Esophagus squamous epithelium (tissue), 5 donors: Measurements from ENCODE around the gene GNPDA1. TPM values are rescaled to one million over a fixed set of nuclear protein-coding genes. Genes with fewer than 3 reads are reported as not detected.

Source experiments
- DNase-seq: peaks from one replicate; lab custom pipeline; 2025; lab: John Stamatoyannopoulos, UW
- H3K27ac ChIP-seq, 4 donors: fragments of 200-600 bp; sonication (generic); one replicate each; pipeline ENCODE4 v1.5.1; 2016 to 2019; ENCODE audit warnings: mild to moderate bottlenecking in 1 of 4
- H3K27me3 ChIP-seq, 4 donors: fragments of 200-600 bp; sonication (generic); 1 replicate in 3 of 4; 2 replicates in 1 of 4; pipeline versions ENCODE4 v1.5.1 to v1.6.0; 2017 to 2021; ENCODE audit warnings: antibody characterized with exemption in 1 of 4
- H3K36me3 ChIP-seq, 3 donors: fragments of 200-600 bp; sonication (generic); one replicate each; pipeline ENCODE4 v1.5.1; 2016 to 2019
- H3K4me1 ChIP-seq, 3 donors: fragments of 200-600 bp; sonication (generic); one replicate each; pipeline ENCODE4 v1.5.1; 2017 to 2019
- H3K4me3 ChIP-seq, 4 donors: fragments of 200-600 bp; sonication (generic); 1 replicate in 3 of 4; 2 replicates in 1 of 4; pipeline ENCODE4 v1.5.1; 2016 to 2019; ENCODE audit warnings: mild to moderate bottlenecking in 2 of 4, moderate library complexity in 1 of 4
- H3K9me3 ChIP-seq, 3 donors: fragments of 200-600 bp; sonication (generic); one replicate each; pipeline ENCODE4 v1.5.1; 2016 to 2019
- POLR2A ChIP-seq, 4 donors: fragments of 450-650 bp; IDR thresholded peaks; one replicate each; pipeline ENCODE4 v1.6.1; 2017; ENCODE audit warnings: antibody characterized with exemption in 4 of 4, mild to moderate bottlenecking in 4 of 4, moderate library complexity in 3 of 4
- WGBS, 2 donors: methylation state at CpG; one replicate each; pipeline ENCODE4 v1.1.5; 2018; 5-methylcytosine and 5-hydroxymethylcytosine counted together
- intact Hi-C: fragments of 100-400 bp; cut with DNase I; formaldehyde crosslinking; loops from one replicate; pipeline ENCODE4 v1.15.0; 2022
- total RNA-seq, 4 donors: library from RNA; depleted of rRNA; stranded (reverse); fragments of >200 nt; gene quantifications; one replicate each; pipeline ENCODE4 v1.1.0, GENCODE V29; 2016
- TF ChIP-seq, protein P1 (sequence below), 6 experiments: fragments of 450-650 bp in 4 of 6; fragments of 200-600 bp in 2 of 6; sonication (generic) in 2 of 6; IDR thresholded peaks; one replicate each; pipeline ENCODE4 v1.5.1; 2016 to 2019; ENCODE audit warnings: antibody characterized with exemption in 6 of 6, mild to moderate bottlenecking in 4 of 6, moderate library complexity in 4 of 6
- donor health status: DM: yes; HTN: yes; CAD: no.

GNPDA1 gene
- total RNA-seq, 4 donors from 2014 or later = 12.3 to 42.6 (median 21.1) TPM

DNA sequence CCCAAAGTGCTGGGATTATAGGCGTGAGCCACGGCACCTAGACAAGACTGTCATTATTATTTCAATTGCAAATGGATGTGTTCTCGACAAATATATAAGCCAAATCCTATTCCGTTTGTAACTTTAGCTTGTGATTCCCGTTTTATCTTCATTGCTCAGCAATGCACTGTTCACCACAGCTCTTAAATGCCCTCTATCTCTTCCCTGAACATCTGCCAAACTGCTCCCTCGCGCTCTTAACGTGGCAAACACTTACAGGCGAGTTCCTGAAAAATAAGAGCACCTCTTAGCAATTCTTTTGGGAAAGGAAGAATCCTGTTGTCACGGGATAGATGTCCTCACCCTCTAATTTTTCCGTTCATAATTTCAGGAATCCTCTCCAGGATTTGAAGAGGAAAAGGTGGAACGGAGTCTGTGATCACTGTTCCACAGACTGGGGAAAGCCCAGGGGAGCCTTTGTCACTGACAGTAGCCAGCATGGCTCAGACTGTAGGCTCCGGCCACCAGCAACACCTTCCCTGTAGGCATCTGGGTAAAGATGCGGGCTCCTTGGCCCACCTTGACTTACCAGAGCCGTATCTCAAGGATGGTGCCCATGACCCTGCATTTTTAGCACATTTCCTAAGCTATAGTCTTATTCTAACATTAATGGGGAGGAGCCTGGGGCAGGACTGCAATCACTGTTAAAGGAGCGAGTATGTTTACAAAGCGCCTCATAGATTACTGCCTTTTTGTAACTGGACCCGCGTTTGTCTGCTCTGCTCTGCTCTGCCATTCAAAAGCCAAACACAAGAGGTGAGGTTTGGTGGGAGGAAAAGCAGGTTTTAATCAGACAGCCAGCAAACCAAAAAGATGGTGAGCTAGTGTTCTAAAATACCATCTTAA, 20.2 kb upstream of the GNPDA1 start:
- H3K27ac ChIP-seq = no peak overlapping the region
- H3K4me3 ChIP-seq = no peak overlapping the region
- no peak for TF ChIP-seq POLR2A (IDR thresholded peaks at IDR 0.05)
- TF ChIP-seq, protein P1, sequence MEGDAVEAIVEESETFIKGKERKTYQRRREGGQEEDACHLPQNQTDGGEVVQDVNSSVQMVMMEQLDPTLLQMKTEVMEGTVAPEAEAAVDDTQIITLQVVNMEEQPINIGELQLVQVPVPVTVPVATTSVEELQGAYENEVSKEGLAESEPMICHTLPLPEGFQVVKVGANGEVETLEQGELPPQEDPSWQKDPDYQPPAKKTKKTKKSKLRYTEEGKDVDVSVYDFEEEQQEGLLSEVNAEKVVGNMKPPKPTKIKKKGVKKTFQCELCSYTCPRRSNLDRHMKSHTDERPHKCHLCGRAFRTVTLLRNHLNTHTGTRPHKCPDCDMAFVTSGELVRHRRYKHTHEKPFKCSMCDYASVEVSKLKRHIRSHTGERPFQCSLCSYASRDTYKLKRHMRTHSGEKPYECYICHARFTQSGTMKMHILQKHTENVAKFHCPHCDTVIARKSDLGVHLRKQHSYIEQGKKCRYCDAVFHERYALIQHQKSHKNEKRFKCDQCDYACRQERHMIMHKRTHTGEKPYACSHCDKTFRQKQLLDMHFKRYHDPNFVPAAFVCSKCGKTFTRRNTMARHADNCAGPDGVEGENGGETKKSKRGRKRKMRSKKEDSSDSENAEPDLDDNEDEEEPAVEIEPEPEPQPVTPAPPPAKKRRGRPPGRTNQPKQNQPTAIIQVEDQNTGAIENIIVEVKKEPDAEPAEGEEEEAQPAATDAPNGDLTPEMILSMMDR (IDR thresholded peaks at IDR 0.05) = no peak
- no peaks in the 10 kb centered on the region for H3K36me3 ChIP-seq
- no peaks in the 10 kb centered on the region for H3K27me3 ChIP-seq
- no peaks in the 10 kb centered on the region for H3K9me3 ChIP-seq
- no peak for DNase-seq
- intact Hi-C loops = no loop called here
- no peaks in the 10 kb centered on the region for H3K4me1 ChIP-seq
- 71 to 81% methylated on average over 19 of the region's 19 CpGs for WGBS, 2 donors

DNA sequence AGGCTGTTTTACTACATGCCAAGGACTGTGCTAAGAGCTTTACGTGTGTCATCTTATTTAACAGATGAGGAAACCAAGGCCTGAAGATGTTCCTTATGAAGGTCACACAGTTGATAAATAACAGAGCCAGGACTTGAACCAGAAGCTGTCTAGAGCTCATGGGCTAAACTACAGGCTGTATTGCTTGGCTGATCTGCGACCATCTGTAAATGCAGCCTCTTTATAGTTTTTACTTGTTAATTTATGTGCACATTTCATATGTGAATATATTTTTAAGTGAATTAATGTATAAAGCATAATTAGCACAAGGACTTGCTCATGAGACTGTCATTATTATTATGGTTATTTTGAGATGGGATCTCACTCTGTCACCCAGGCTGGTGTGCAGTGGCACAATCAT, 19.3 kb upstream of the GNPDA1 start:
- Histone ChIP-seq H3K4me1 (no peaks in the 10 kb centered on the region), H3K27me3 (no peaks in the 10 kb centered on the region), H3K4me3 (no peak overlapping the region), H3K9me3 (no peaks in the 10 kb centered on the region), H3K36me3 (no peaks in the 10 kb centered on the region), H3K27ac (no peak overlapping the region)
- DNase-seq = no peak
- intact Hi-C loops = no loop called here
- TF ChIP-seq, protein P1 (IDR thresholded peaks at IDR 0.05) = no peak
- TF ChIP-seq POLR2A (IDR thresholded peaks at IDR 0.05) = no peak
- WGBS, 2 donors = 93 to 100% methylated on average over 2 of the region's 2 CpGs

DNA sequence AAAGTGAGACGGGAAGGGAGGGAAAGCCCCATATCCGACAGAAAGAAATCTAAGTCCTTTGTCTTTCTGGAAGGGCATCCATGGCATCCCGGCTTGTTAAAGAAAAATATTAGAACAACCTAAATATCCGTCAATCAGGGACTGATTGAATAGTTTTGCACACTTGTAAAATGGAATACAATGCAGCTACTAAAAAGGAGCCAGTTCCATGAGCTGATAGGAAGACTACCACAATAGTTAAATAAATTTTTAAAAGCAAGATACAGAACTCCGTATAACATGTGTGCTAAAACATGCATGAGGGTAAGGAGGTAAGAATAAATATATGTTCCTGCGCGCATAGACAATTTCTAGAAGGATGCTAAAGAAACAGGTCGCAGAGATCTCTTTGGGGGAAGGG, 12.8 kb upstream of the GNPDA1 start:
- peak overlapping the region in 1 of 4 donors; percentile 79 for H3K27ac ChIP-seq
- no peaks in the 10 kb centered on the region for H3K27me3 ChIP-seq
- intact Hi-C loops = no loop called here
- WGBS, 2 donors = 78 to 82% methylated on average over 7 to 8 of the region's 8 CpGs
- no peak for TF ChIP-seq POLR2A (IDR thresholded peaks at IDR 0.05)
- TF ChIP-seq, protein P1 (IDR thresholded peaks at IDR 0.05) = no peak
- H3K36me3 ChIP-seq = no peaks in the 10 kb centered on the region
- H3K4me1 ChIP-seq = peaks cover 0 to 12% (median 3%) of the 10 kb centered on the region in 3 donors
- peaks cover 0 to 1% (median 0%) of the 10 kb centered on the region in 3 donors for H3K9me3 ChIP-seq
- H3K4me3 ChIP-seq = peak overlapping the region in 1 of 4 donors; percentile 64
- no peak for DNase-seq

DNA sequence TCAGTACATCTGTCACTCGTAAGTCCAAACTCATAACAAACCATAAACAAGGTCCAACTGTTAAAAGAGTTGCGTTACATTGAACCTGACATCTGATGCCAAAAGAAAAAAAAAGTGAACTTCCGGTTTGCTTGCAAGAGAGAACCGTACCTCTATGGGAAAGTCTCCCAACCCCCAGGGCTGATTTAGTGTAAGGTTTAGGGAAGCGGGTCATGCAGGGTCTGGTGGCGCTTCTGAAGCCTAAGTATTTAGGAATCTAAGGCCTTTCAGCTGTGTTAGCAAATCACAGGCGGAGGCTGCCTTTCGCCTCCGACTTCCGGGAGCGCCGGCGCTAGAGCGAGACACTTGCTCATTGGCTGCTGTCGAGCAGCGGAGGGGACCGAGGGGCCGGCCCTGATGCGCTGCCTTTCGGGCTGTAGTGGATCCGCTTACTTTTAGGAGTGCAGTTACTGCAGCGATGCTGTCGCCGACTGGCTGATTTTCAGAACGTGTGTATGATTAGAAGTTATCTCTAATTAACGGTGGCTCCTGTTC, 12.0 kb upstream of the GNPDA1 start:
- no peaks in the 10 kb centered on the region for H3K36me3 ChIP-seq
- H3K27ac ChIP-seq = peak overlapping the region; percentile 55 to 84 (median 78)
- 0% methylated on average over 14 to 18 of the region's 26 CpGs for WGBS, 2 donors
- intact Hi-C loops = no loop called here
- peak overlapping the region; percentile 11 to 64 (median 47) for H3K4me3 ChIP-seq
- DNase-seq = peak; percentile 38
- peaks cover 0 to 12% (median 3%) of the 10 kb centered on the region in 3 donors for H3K4me1 ChIP-seq
- peaks cover 0 to 8% (median 0%) of the 10 kb centered on the region in 3 donors for H3K9me3 ChIP-seq
- peak in 1 of 4 donors; percentile 51 for TF ChIP-seq POLR2A (IDR thresholded peaks at IDR 0.05)
- TF ChIP-seq, protein P1 (IDR thresholded peaks at IDR 0.05) = peak in 1 of 6 experiments; percentile 28
- H3K27me3 ChIP-seq = no peaks in the 10 kb centered on the region

DNA sequence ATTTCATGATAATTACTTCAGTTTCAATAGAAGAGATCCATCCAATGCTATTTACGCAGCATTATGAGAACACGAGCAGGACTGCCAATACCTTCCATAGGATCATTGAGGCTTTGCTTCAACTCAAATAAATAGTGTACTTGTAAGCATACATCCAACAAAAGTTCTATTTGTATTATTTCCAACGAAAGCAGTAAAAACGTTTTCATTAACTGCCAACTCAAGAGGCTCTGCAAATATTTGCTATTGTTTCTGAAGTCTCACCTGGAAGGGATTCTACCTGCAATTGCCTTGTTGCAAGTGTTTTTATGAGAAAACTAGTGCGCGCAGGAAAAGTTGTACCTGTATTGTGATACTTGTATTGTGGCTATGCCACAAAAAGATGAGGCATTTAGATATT, 11.0 kb upstream of the GNPDA1 start:
- intact Hi-C loops = no loop called here
- Histone ChIP-seq H3K27ac (no peak overlapping the region), H3K36me3 (no peaks in the 10 kb centered on the region), H3K4me1 (peaks cover 0 to 12% (median 3%) of the 10 kb centered on the region in 3 donors), H3K27me3 (no peaks in the 10 kb centered on the region), H3K9me3 (peaks cover 0 to 8% (median 0%) of the 10 kb centered on the region in 3 donors), H3K4me3 (no peak overlapping the region)
- no peak for DNase-seq
- TF ChIP-seq POLR2A (IDR thresholded peaks at IDR 0.05) = no peak
- TF ChIP-seq, protein P1 (IDR thresholded peaks at IDR 0.05) = no peak
- 63 to 68% methylated on average over 6 of the region's 6 CpGs for WGBS, 2 donors
